Gastroesophageal sphincter (tissue), 4 donors: ENCODE results near the gene TSPEAR. TPM values are rescaled to one million over a fixed set of nuclear protein-coding genes. Genes with fewer than 3 reads are reported as not detected.
"Not testable (repeated sequence)": the region's sequence is repeated elsewhere in the genome, so short reads cannot be mapped to it uniquely, and the experiment has no call there.

Experiments
- ATAC-seq: fragments of 150-250 bp; one replicate; pipeline ENCODE4 v1.9.1; 2016; ENCODE audit warnings: mild to moderate bottlenecking, moderate library complexity
- H3K27ac ChIP-seq, 4 donors: fragments of 200-600 bp; sonication (generic) in 3 of 4; 1 replicate in 3 of 4; 2 replicates in 1 of 4; pipeline ENCODE4 v1.5.1; 2016 to 2019
- H3K27me3 ChIP-seq: fragments of 200-600 bp; sonication (generic); one replicate; pipeline ENCODE4 v1.5.1; 2019
- H3K36me3 ChIP-seq, 2 donors: fragments of 200-600 bp; sonication (generic); one replicate each; pipeline ENCODE4 v1.5.1; 2019; ENCODE audit warnings: control low read depth in 1 of 2
- H3K4me1 ChIP-seq, 3 donors: fragments of 200-600 bp; sonication (generic); 1 replicate in 2 of 3; 2 replicates in 1 of 3; pipeline ENCODE4 v1.5.1; 2016 to 2019; ENCODE audit warnings: control low read depth in 2 of 3
- H3K4me3 ChIP-seq, 2 donors: fragments of 200-600 bp; sonication (generic); one replicate each; pipeline ENCODE4 v1.5.1; 2019; ENCODE audit warnings: mild to moderate bottlenecking in 1 of 2, moderate library complexity in 1 of 2
- H3K9me3 ChIP-seq, 3 donors: fragments of 200-600 bp; sonication (generic); one replicate each; pipeline ENCODE4 v1.5.1; 2017 to 2019; ENCODE audit warnings: control low read depth in 2 of 3
- CTCF ChIP-seq, 4 experiments: fragments of 200-600 bp in 2 of 4; fragments of 450-650 bp in 2 of 4; sonication (generic) in 1 of 4; IDR thresholded peaks; one replicate each; pipeline ENCODE4 v1.5.1; 2017 to 2019; ENCODE audit warnings: antibody characterized with exemption in 4 of 4, mild to moderate bottlenecking in 2 of 4, moderate library complexity in 2 of 4
- EP300 ChIP-seq: sonication (generic); formaldehyde crosslinking; IDR thresholded peaks from one replicate; pipeline ENCODE4 v1.6.1; 2017; ENCODE audit warnings: antibody characterized with exemption, mild to moderate bottlenecking
- POLR2A ChIP-seq, 2 donors: fragments of 450-650 bp; IDR thresholded peaks; one replicate each; pipeline ENCODE4 v1.6.1; 2017; ENCODE audit warnings: antibody characterized with exemption in 2 of 2, mild to moderate bottlenecking in 2 of 2, moderate library complexity in 1 of 2
- POLR2AphosphoS5 ChIP-seq: sonication (generic); formaldehyde crosslinking; IDR thresholded peaks from one replicate; pipeline ENCODE4 v1.6.1; 2017; ENCODE audit warnings: antibody characterized with exemption
- WGBS, 2 donors: methylation state at CpG; one replicate each; pipeline ENCODE4 v1.1.5; 2018; ENCODE audit warnings: low coverage in 1 of 2; 5-methylcytosine and 5-hydroxymethylcytosine counted together
- total RNA-seq, 4 donors: library from RNA; depleted of rRNA; stranded (reverse); fragments of >200 nt; gene quantifications; one replicate each; pipeline ENCODE4 v1.1.0, GENCODE V29; 2016

The TSPEAR gene
- total RNA-seq, 4 donors from 2014 or later: not detected

GRCh38 chr21:44552681-44553080, 158.7 kb downstream of the TSPEAR start:
- ATAC-seq: no peak
- Histone ChIP-seq H3K27me3 (peaks cover 80% of the 10 kb centered on the region), H3K9me3 (peaks cover 0 to 10% (median 0%) of the 10 kb centered on the region in 3 donors), H3K4me1 (no peaks in the 10 kb centered on the region), H3K27ac (no peak overlapping the region), H3K36me3 (no peaks in the 10 kb centered on the region), H3K4me3 (no peak overlapping the region)
- 77 to 83% methylated on average over 6 to 8 of the region's 13 CpGs for WGBS, 2 donors
- TF ChIP-seq EP300 (no peak), CTCF (IDR thresholded peaks at IDR 0.05) (no peak), POLR2AphosphoS5 (no peak), POLR2A (IDR thresholded peaks at IDR 0.05) (no peak)

- H3K9me3 ChIP-seq: peaks cover 0 to 11% (median 0%) of the 10 kb centered on the region in 3 donors
- no peaks in the 10 kb centered on the region for H3K4me1 ChIP-seq
- TF ChIP-seq POLR2AphosphoS5: no peak
- TF ChIP-seq EP300: no peak
- TF ChIP-seq POLR2A (IDR thresholded peaks at IDR 0.05): no peak
- TF ChIP-seq CTCF (IDR thresholded peaks at IDR 0.05): no peak
- WGBS, 2 donors: no CpG with 5 or more reads among the region's 6 CpGs
- H3K36me3 ChIP-seq: no peaks in the 10 kb centered on the region
- no peak overlapping the region for H3K4me3 ChIP-seq
- peaks cover 75% of the 10 kb centered on the region for H3K27me3 ChIP-seq
- ATAC-seq: no peak
- H3K27ac ChIP-seq: no peak overlapping the region
These were observed 159.2 kb downstream of the TSPEAR start for GRCh38 chr21:44552136-44552535.

GRCh38 chr21:44551340-44551961, 159.9 kb downstream of the TSPEAR start, which contains the start of gene KRTAP10-2:
Gene KRTAP10-2 (minus strand): TSS chr21:44551505. CDS start chr21:44551458, 47 bp downstream.
- no peak for ATAC-seq
- Histone ChIP-seq H3K4me1 (no peaks in the 10 kb centered on the region), H3K4me3 (no peak within 1 kb of the TSS), H3K36me3 (no peaks in the 10 kb centered on the region), H3K27me3 (peaks cover 68% of the 10 kb centered on the region), H3K9me3 (peaks cover 0 to 18% (median 0%) of the 10 kb centered on the region in 3 donors), H3K27ac (no peak within 1 kb of the TSS)
- TF ChIP-seq POLR2A (IDR thresholded peaks at IDR 0.05) (no peak), CTCF (IDR thresholded peaks at IDR 0.05) (no peak), EP300 (no peak), POLR2AphosphoS5 (no peak)
- WGBS, 2 donors: no CpG with 5 or more reads among the region's 17 CpGs

- Histone ChIP-seq H3K4me1 (no peaks in the 10 kb centered on the region), H3K9me3 (peaks cover 0 to 25% (median 0%) of the 10 kb centered on the region in 3 donors), H3K27me3 (peaks cover 62% of the 10 kb centered on the region), H3K36me3 (no peaks in the 10 kb centered on the region), H3K4me3 (no peak overlapping the region), H3K27ac (no peak overlapping the region)
- no peak for TF ChIP-seq CTCF (IDR thresholded peaks at IDR 0.05)
- TF ChIP-seq POLR2A (IDR thresholded peaks at IDR 0.05): no peak
- no peak for TF ChIP-seq EP300
- TF ChIP-seq POLR2AphosphoS5: no peak
- 46% methylated on average over 4 of the region's 10 CpGs; no CpG with 5 or more reads in 1 of the 2 donors for WGBS, 2 donors
- ATAC-seq: no peak
These were observed 160.6 kb downstream of the TSPEAR start for GRCh38 chr21:44550807-44551206.

- not testable (repeated sequence) for H3K36me3 ChIP-seq, H3K27ac ChIP-seq, H3K4me1 ChIP-seq, ATAC-seq, H3K4me3 ChIP-seq
- Histone ChIP-seq H3K27me3 (peaks cover 57% of the 10 kb centered on the region), H3K9me3 (peaks cover 0 to 26% (median 0%) of the 10 kb centered on the region in 3 donors)
- WGBS, 2 donors: no CpG with 5 or more reads among the region's 17 CpGs
These were observed 161.1 kb downstream of the TSPEAR start for GRCh38 chr21:44550285-44550684.
